ENCODE results near the gene RPS5.
"Not testable (repeated sequence)": the region's sequence is repeated elsewhere in the genome, so short reads cannot be mapped to it uniquely, and the experiment has no call there.

The RPS5 gene

DNA sequence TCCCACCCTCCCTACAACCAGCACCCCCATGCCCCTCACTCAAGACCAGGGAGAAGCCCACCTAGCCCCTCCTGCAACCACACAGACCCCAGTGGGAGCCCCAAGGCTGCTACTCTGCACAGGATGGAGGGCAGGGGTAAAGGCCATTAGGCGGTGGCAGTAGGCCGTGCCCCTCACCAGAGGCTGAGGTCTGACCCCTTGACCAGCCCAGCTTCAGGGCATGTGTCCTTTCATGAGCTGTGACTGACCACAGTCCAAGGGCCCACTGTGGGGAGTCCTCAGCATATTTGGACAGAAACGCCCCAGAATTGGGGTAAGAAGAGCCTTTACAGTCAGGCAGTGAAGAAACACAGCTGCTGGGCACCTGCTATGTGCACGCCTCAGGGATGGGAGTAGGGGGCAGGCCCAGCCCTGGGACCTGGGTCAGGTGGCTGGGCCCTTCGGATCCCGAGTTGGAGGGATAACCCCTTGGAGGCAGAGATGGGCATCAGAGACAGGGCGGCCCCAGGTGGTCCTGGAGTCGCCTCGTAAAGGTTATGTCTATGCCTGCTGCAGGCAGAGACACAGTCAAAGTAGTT lies 1.7 kb upstream of the RPS5 start:
- no peak for DNase-seq (ENCODE audit: low read depth in 2 of 2)

DNA sequence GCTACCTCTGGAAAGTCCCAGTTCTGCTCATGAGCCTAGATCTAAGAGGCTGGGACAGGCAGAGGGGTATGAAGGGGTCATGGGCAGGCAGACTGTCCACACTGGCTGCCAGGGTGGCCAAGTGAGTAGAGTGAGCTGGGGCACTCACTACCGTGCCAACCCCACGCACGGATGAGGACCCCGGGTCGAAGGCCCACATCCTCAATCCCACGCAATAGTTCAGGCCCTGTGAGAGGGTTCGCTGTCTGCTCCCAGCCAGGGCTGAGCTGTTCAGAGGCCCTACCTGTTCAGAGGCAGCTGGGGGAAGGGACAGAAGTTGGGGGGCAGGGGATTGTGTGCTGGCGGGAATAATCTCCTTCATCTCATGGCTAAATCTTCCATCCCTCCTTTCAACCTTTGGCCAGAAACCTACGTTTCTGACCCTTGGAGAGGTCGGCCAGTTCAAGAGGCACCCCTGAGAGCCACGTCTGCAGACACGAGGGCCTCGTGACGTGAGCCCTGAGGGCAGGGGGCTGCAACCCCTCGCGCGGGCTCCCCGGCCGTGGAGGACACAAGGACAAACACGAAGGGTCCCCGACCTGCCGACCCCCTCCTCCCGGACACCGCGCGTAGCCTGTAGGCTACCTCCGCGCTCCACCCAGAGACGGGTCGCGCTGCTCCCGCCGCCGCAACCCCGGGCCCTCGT lies 1.0 kb upstream of the RPS5 start:
- peak in 1 of 2 experiments; percentile 25 for DNase-seq (ENCODE audit: low read depth in 2 of 2)

DNA sequence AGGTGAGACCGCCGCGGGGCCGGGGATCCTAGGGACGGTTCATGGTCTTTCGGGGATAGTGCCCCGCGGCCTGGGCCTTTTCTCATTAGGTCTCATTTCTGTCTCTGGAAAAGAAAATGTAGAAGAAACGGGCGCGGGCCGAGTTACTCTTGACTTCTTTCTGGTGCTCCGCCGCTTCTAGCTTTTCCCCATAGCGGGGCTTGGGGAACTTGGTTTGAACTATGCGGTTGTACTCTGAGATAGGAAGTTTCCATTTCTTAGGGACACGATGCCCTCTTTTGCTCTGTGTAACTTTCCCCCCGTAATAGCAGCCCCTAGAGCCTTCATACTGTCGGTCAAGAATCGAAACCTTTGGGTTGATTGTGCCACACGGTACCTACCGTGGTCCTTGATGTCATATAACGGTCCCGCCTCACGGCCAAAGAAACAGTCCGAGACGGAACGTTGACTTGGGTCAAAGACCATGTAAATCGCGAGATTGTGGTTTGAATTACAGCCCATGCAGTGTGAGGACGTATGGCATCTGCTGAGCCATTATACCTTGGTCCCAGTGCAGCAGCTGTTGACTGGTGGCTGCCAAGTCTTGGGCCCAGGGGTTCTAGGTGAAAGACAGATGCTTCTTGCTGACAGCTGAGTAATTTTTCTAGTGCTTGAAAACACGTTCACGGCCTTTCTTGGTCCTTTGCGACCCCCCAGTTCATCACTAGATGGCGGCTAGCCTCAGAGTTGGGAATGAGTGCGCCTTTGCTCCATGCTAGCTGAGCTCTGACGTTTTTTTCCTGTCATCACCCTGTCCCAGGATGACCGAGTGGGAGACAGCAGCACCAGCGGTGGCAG lies 487 bp downstream of the RPS5 start:
- DNase-seq (ENCODE audit: low read depth in 2 of 2), result no peak

DNA sequence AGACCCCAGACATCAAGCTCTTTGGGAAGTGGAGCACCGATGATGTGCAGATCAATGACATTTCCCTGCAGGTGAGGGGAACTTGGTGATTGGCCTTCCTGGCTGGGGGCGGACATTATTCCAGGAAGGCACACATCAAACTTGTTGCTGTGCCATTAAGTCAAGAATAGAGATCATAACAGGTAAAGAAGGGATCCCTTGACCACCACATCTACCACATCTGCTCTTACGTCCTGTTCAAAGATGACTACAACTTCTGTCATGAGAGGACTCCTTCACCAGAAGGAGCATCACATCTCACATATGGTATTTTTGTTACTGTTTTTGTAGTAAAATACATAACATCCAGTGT lies 1.1 kb downstream of the RPS5 start:
- DNase-seq (ENCODE audit: low read depth in 2 of 2), result no peak

DNA sequence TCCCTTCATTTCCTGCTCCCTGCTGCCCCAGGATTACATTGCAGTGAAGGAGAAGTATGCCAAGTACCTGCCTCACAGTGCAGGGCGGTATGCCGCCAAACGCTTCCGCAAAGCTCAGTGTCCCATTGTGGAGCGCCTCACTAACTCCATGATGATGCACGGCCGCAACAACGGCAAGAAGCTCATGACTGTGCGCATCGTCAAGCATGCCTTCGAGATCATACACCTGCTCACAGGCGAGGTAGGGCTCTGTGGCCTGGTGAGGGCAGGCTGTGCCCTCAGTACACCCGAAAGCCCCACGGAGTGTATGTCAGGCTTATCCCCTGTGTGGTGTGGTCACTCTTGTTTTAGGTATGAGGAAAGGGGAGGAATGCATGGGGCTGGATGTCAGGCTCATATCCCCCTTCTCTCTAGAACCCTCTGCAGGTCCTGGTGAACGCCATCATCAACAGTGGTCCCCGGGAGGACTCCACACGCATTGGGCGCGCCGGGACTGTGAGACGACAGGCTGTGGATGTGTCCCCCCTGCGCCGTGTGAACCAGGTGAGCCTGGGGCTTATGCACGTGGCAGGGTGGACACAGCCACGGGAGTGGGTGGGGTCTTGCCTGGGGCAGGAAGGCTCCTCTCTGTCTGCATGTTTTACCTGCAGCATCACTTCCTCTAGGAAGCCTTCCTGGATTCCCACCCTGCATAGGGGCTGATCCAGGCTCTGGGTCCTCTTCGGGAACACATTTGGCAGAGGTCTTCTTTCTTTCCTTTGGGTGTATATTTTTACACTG lies 6.1 kb downstream of the RPS5 start:
- no peak for DNase-seq (ENCODE audit: low read depth in 2 of 2)

DNA sequence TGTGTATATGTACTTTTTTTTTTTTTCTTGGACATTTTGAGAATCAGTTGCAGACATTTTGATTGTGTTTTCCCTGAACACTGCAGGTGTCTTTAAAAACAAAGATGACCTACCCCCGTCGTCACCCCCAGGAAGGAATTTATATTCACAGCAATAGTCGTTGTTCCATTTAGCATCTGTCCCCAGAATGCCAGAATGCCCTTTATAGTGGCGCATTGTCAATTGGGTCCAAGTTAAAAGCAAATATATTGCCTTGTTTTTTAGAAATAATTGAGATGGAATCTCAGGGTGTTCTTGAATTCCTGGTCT lies 6.6 kb downstream of the RPS5 start:
- no peak for DNase-seq (ENCODE audit: low read depth in 2 of 2)

DNA sequence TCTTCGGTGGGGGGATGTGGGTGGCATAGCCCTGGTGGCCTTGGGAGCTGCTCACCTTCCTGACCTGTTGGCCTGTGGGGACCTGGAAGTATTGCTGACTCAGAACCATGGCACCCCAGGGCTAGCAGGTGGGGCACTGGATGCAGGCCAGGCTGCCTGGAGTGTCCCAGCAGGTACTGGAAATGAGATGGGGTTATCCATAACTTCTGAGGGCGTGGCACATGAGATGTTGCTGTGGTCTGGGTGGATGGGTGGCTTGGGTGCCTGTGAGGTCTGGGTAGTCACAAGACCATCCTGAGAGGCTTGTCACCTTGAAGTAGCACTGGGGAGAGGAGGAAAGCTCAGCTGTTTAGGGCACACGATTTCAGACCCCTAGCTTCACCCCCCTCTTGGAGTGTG lies 7.8 kb downstream of the RPS5 start:
- DNase-seq (ENCODE audit: low read depth in 2 of 2), result no peak

DNA sequence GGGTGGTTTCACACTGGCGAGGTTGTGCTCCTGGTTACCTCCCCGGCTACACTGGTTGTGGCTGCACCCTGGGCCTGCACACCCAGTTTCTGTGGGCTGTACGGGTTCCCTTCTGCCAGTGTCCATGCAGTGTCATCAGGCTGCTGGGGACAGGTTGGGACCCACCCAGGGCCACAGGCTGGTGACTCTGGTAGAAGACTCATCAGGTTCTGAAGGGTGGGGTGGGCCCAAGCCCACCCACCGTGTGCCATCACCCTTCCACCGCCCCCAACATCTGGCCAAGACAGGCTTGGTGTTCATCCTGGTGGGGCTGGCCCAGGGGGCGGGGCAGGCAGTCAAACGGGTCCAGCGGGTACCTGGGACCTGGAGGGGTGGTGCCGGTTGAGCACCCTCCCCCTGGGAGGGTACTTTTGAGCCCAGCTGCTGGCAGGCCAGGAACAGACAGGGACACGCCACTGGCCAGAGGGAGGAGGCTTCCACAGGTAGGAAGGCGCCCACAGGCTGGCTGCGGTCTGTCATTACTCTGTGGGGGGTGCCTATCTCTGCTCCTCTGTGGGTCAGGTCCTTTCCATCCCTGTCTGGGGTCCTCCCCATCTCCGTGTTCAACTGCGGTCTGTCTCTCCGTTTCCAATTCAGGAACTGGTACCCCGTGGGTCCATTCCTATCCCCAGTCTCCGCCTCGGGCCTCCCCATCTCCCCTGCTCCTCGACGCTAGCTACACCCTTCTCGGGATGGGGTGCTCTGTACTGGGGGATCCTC lies 8.3 kb downstream of the RPS5 start, which contains the start of gene RNF225:
Gene RNF225 (plus strand): TSS at position 437 of the 759 bp plus-strand sequence. CDS start 434 bp downstream, outside the sequence.
- no peak for DNase-seq (ENCODE audit: low read depth in 2 of 2)

DNA sequence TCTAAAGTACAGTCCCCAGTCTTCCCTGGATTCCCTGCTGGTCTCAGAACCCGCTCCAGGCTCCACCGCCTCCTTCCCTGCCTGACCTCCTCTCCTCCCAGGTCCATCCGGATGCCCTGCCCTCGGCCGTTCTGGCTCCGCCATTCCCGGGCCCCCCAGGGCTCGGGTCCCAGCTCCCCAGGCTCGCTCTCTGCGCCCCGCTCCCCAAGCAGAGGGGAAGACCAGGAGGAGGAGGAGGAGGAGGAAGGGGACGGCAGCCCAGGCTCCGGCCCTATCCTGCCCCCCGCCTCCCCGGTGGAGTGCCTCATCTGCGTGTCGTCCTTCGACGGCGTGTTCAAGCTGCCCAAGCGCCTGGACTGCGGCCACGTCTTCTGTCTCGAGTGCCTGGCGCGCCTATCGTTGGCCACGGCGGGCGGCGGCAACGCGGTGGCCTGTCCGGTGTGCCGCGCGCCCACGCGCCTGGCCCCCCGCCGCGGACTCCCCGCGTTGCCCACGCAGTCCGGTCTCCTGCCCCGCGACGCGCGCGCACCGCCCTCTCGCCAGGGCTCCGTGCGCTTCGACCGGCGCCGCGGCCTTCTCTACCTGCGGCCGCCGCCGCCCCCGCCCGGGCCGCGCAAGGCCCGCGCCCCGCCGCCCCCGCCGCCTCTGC lies 9.0 kb downstream of the RPS5 start:
- DNase-seq (ENCODE audit: low read depth in 2 of 2), result no peak

DNA sequence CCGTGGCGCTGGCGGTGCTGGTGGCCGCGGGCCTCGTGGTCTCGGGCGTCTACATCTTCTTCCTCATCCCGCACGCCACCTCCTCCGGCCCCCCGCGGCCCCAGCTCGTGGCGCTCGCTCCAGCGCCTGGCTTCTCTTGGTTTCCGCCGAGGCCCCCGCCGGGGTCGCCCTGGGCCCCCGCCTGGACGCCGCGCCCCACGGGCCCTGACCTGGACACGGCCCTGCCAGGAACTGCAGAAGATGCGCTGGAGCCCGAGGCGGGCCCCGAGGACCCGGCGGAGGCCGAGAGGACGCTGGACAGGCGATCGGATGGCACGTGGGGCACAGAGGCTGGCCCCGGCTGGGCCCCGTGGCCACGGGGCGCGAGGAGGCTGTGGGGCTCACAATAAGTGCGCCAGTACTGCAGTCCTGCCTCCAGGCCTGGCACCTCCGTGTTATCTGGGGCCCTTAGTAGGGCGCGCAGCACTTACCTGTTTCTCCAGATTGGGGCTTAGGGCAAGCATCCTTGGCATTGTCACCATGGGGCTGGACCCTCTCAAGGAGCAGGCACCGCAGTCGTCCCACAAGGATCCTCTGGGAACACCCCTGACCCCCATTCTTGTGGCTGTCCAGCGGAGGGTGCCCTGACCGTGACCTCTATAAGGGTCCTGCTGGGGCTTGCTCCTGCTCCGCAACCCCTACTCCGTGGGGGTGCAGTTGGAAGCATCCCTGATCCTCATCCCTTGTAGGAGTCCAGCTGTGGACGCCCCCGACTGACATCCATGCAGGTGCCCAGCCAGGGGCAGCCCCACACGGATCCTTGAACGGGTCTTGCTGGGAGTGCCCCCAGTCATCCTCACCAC lies 9.8 kb downstream of the RPS5 start:
- DNase-seq (ENCODE audit: low read depth in 2 of 2), result no peak

DNA sequence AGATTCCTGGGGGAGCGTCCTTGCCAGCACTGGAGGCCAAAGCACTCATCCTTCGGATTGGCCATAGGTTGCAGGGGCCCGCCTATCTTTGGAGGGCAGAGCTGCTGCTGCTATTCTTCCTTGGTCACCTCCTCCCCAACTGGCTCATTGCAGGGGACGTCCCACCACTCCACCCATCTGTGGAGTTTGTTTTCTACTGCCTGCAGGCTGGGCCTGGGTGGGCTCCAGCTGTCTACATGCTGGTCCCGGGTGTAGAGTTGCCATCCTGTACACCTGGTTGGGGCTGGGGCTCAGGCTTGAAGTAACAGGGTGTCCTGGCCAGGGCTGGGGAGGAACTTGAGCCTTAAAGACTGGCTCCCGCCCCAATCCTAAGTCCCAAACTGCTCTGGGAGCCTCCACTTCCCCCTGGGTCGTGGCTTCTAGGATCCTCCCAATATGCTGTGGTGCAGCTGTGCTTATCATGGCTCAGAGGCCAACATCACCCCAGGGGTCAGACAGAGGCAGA lies 10.5 kb downstream of the RPS5 start:
- DNase-seq (ENCODE audit: low read depth in 2 of 2), result no peak

DNA sequence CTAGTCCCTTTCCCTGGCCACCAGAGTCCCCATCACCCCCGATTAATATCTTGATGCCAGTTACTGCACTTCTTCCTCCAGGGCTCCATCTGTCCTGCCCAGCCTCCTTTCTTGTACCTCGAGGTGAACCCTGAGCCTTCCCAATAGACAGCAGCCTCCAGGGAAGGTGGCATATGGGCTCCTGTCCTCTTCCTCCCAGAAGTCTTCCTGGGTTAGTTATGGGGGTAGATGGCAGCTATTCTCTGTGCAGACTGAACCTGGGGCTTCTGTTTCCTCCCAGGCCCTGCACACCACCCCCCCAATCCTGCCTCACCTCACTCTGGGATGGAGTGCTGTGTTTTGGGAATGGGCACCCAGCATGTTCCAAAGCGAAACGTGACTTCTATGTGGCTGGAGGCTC lies 11.0 kb downstream of the RPS5 start:
- DNase-seq (ENCODE audit: low read depth in 2 of 2), result no peak

DNA sequence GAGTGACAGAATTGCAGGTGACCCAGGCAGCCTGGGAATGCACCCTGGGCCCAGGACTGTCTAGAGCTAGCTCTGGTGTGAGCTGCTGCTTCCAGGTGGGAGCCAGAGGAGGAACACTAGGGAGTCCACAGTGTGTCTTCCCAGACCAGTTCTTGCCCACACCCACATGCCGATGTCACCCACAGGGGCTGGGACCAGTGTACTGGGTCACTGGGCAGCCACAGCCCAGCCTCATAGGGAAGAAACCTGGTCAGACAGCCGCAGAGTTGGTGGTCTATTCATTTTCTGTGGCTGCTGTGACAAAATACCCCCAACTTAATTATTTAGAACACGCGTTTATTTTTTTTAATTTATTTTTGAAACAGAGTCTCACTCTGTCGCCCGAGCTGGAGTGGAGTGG lies 11.5 kb downstream of the RPS5 start:
- DNase-seq (ENCODE audit: low read depth in 2 of 2), result no peak

DNA sequence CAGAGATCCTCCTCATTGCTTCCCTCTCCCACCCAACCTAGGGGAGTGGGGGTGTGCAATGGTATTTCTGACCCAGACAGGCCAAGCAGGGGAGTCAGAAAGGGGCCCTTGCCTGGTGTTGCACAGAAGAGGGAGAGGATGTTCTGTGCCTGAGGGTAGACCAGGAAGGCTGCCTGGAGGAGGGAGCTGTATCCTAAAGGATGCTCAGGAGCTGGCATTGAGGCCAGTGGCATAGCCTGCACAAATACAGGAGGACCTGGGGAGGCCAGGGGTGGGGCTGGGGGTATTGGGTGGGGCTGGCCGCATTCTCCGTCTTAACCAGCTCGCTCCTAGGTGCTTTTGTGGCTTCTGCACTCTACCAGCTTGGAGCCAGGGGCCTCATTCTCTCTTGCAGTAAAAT lies 12.8 kb downstream of the RPS5 start:
- no peak for DNase-seq (ENCODE audit: low read depth in 2 of 2)

DNA sequence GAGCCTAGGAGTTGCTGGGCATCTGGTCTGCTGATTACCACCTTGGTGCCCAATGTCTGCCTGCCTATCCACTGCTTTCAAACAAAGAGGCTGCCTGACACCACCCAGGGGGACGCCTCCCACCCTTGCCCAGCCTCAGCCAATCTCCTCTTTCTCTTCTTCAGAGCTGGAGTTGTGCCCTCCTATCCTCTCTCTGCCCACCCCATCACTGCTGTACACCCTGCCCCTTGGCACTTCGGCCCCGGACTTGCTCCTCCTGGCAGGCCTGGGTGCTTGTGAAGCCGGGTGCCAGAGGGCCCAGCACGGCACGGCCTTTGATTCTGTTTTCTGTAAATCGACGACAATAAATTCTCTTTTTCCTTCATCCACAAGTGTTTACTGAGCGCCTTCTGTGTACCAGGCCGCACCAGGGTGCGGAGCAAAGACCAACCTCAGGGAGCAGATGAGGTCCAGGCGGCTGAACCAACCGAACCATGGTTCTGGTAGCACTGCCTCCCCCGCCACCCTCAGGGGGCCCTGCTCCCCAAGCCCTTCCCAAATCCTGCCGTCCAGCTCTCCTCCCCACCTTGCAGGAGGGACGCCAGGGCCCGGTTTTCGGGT lies 13.3 kb downstream of the RPS5 start:
- no peak for DNase-seq (ENCODE audit: low read depth in 2 of 2)

DNA sequence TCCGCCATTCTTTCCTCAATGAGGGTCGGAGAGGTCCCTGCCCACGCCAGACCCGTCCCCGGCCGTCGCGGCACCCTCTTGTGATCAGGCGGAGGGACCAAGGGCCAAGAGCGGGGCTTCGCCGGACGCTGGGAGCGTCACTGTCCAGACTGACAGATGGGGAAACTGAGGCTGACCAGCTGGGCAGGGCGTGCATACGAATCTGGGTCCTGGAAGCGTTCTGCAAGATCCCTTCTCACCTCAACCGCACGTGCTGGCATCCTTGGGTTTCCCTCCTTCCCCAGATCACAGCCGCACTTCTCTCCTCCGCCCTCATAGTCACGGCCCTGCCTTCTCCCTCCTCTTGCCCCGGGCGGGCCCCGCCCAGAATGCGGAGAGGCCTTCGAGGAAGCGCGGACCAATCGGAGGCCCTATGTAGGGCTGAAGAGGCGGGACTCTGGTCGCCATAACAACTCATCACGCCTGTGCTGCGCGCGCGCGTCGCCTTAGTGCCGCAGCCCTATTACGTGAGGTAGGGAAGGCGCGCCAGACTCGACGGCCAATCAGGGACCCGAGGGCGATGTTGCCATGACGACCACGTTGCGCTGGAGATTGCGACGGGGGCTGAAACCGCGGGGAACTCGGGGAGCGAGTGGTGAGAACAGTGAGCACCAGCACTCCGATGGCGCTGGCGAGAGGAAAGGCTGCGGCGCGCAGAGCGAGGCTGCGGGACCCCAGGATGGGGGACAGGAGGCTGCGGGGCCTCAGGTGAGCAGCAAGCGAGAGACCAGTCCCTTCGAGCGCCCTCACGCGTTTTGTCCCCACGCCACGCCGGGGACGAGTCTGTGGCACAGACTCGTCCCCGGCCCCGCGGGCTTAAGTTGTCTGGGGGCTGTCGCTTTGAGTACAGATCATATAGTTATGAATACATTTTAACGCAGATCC lies 14.1 kb downstream of the RPS5 start:
- peak; percentile 98 to 99 for DNase-seq (ENCODE audit: low read depth in 2 of 2)

DNA sequence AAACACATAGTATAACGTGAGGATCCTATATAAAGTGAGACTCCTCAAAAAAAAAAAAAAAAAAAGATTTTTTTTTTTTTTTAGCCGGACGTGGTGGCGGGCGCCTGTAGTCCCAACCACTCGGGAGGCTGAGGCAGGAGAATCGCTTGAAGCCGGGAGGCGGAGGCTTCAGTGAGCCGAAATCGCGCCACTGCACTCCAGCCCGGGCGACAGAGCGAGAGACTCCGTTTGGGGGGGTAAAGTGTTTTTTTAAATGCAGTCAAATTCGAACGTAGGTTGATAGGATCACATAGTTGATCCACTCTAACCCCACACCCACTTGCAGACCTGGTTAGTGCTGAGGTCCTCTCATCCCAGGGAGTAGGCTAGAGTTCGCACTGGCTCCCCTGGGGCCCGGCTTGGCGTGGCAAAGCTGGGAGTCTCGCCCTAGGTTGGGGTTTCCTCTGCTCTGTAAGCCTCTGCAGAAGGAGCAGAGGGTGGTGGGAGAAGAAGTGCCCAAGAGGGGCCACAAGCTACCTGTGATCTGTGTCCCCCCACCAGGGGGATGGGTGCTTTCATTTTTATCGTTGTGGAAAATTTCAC lies 14.9 kb downstream of the RPS5 start:
- no peak for DNase-seq (ENCODE audit: low read depth in 2 of 2)

DNA sequence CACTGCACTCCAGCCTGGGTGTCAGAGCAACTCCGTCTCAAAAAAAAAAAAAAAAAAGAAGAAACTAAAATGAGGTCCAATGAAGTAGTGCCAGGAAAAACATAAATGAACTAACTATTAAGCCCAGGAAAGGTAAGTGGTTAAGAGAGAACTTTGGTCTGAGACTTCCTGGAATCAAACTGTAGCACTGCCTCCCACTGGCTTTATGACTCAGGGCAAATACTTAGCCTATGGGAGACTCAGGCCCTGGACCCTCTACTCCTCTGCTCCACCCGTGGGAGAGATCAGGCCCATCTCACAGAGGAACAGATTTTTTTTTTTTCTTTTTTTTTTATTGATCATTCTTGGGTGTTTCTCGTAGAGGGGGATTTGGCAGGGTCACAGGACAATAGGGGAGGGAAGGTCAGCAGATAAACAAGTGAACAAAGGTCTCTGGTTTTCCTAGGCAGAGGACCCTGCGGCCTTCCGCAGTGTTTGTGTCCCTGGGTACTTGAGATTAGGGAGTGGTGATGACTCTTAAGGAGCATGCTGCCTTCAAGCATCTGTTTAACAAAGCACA lies 16.9 kb downstream of the RPS5 start:
- DNase-seq (ENCODE audit: low read depth in 2 of 2), result not testable (repeated sequence)
